NCI-H2227 (cell line): ENCODE results near the gene SNX12.
A peak's percentile ranks its signal among the peaks of the same experiment; 100 is the strongest.
"Not testable (repeated sequence)": the region's sequence is repeated elsewhere in the genome, so short reads cannot be mapped to it uniquely, and the experiment has no call there.

Experiments used
- DNase-seq: peaks from one replicate; lab custom pipeline; 2025; ENCODE audit not compliant: unreplicated experiment; lab: John Stamatoyannopoulos, UW

Gene SNX12

GRCh38 chrX:71095033-71095432 is 26.9 kb upstream of the SNX12 start:
- DNase-seq, result no peak

GRCh38 chrX:71091263-71091662 is 23.1 kb upstream of the SNX12 start:
- no peak for DNase-seq

GRCh38 chrX:71085900-71086299 is 17.8 kb upstream of the SNX12 start:
- no peak for DNase-seq

GRCh38 chrX:71082822-71083221 is 14.7 kb upstream of the SNX12 start:
- no peak for DNase-seq

- DNase-seq, result no peak
Measured at GRCh38 chrX:71082124-71082647, 14.1 kb upstream of the SNX12 start.

GRCh38 chrX:71081330-71082123 is 13.4 kb upstream of the SNX12 start:
- peak; percentile 57 for DNase-seq

- DNase-seq, result no peak
Measured at GRCh38 chrX:71070531-71070930, 2.4 kb upstream of the SNX12 start.

GRCh38 chrX:71067712-71068043 is 456 bp downstream of the SNX12 start:
- no peak for DNase-seq

- DNase-seq, result no peak
Measured at GRCh38 chrX:71067089-71067488, 1.0 kb downstream of the SNX12 start.

GRCh38 chrX:71060127-71060526 is 8.0 kb downstream of the SNX12 start:
- no peak for DNase-seq

GRCh38 chrX:71057848-71058530 is 10.1 kb downstream of the SNX12 start:
- no peak for DNase-seq

- no peak for DNase-seq
Measured at GRCh38 chrX:71056867-71057266, 11.3 kb downstream of the SNX12 start.

- no peak for DNase-seq
Measured at GRCh38 chrX:71053217-71053621, 14.9 kb downstream of the SNX12 start.

GRCh38 chrX:71052721-71053120 is 15.4 kb downstream of the SNX12 start:
- no peak for DNase-seq

GRCh38 chrX:71047891-71048290 is 20.2 kb downstream of the SNX12 start:
- DNase-seq, result not testable (repeated sequence)

GRCh38 chrX:71017396-71017939 is 50.7 kb downstream of the SNX12 start:
- no peak for DNase-seq
